Progenitor cell of endocrine pancreas (in vitro differentiated cells): ENCODE results near the gene CHD9. TPM values are rescaled to one million over a fixed set of nuclear protein-coding genes. Genes with fewer than 3 reads are reported as not detected.
"Not testable (repeated sequence)": the region's sequence is repeated elsewhere in the genome, so short reads cannot be mapped to it uniquely, and the experiment has no call there.

ENCODE experiments used
- DNase-seq: peaks from one replicate; pipeline ENCODE4 v3.0.0; 2021; ENCODE audit warnings: low spot score; ENCODE audit not compliant: unreplicated experiment
- H3K27ac Mint-ChIP-seq: 2 replicates; pipeline ENCODE4 v1.8.0; 2021; ENCODE audit warnings: mild to moderate bottlenecking, moderate library complexity, mixed read lengths
- H3K27me3 Mint-ChIP-seq: 2 replicates; pipeline ENCODE4 v1.8.0; 2021; ENCODE audit warnings: mixed read lengths
- H3K36me3 Mint-ChIP-seq: 2 replicates; pipeline ENCODE4 v1.8.0; 2022; ENCODE audit warnings: mixed read lengths; ENCODE audit not compliant: insufficient read depth
- H3K4me1 Mint-ChIP-seq: 2 replicates; pipeline ENCODE4 v1.8.0; 2021; ENCODE audit warnings: low read depth, mixed read lengths
- H3K4me3 Mint-ChIP-seq: 2 replicates; pipeline ENCODE4 v1.8.0; 2021; ENCODE audit warnings: low read depth, mild to moderate bottlenecking, moderate library complexity, mixed read lengths
- H3K9me3 Mint-ChIP-seq: 2 replicates; pipeline ENCODE4 v1.8.0; 2021; ENCODE audit warnings: low read depth, mixed read lengths
- total RNA-seq: library from RNA; stranded (reverse); gene quantifications from 2 replicates; pipeline ENCODE4 v1.2.1, GENCODE V29; 2021
- TF ChIP-seq, protein P1 (sequence below): fragments of 200-600 bp; sonication (generic); IDR thresholded peaks from one replicate; pipeline ENCODE4 v1.5.0; 2021; ENCODE audit warnings: antibody characterized with exemption, mild to moderate bottlenecking; ENCODE audit not compliant: unreplicated experiment

Gene CHD9
- total RNA-seq, 1 donor from 2014 or later, result 67.7 TPM

DNA sequence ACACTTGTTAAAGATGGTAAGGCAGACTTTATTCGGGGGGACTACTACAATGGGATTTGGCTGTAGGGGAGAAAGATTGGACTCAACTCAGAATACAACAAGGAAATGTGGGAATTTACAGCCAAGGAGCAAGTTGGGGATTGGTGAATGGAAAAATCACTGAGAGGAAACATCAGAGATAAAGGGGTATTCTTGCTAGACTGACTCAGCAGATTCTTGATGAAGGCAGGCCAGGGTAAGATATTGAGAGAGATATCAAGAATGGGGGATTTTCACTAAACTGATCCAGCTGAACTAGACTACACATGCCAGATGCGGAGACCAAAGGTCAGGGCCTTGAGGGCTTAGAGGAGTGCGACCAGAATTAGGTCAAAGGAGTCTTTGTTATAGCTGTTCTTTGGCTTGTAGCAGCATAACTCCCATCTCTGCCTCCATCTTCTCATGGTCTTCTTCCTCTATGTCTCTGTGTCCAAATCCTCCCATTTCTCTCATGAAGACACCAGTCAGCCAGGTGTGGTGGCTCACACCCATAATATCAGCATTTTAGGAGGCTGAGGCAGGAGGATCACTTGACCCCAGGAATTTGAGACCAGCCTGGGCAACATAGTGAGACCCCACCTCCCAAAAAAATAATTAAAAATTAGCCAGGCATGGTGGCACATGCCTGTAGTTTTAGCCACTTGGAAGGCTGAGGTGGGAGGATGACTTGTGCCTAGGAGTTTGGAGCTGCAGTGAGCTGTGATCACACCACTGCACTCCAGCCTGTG lies 19.4 kb upstream of the CHD9 start:
- Mint-ChIP-seq H3K4me3 (no peak overlapping the region), H3K36me3 (no peaks in the 10 kb centered on the region), H3K27me3 (no peaks in the 10 kb centered on the region), H3K27ac (no peak overlapping the region), H3K4me1 (peaks cover 6% of the 10 kb centered on the region), H3K9me3 (no peaks in the 10 kb centered on the region)
- TF ChIP-seq, protein P1, sequence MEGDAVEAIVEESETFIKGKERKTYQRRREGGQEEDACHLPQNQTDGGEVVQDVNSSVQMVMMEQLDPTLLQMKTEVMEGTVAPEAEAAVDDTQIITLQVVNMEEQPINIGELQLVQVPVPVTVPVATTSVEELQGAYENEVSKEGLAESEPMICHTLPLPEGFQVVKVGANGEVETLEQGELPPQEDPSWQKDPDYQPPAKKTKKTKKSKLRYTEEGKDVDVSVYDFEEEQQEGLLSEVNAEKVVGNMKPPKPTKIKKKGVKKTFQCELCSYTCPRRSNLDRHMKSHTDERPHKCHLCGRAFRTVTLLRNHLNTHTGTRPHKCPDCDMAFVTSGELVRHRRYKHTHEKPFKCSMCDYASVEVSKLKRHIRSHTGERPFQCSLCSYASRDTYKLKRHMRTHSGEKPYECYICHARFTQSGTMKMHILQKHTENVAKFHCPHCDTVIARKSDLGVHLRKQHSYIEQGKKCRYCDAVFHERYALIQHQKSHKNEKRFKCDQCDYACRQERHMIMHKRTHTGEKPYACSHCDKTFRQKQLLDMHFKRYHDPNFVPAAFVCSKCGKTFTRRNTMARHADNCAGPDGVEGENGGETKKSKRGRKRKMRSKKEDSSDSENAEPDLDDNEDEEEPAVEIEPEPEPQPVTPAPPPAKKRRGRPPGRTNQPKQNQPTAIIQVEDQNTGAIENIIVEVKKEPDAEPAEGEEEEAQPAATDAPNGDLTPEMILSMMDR, result no peak
- no peak for DNase-seq

DNA sequence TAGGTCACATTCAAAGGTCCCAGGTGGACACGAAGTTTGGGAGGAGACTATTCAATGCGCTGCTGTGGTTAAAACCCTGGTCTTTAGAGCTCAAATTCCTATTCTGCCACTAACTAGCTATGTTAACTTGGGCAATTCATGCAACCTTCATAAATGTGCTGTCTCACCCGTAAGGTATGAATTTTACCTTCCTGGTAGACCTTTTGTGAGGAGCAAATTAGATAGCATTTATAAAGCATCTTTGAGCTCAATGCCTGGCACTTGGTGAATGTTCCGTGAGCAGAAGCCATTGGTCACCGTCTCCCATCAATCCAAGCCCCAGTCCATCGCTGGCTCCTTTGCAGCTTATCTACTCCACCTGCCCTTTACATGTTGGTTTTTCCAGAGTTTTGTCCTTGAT lies 18.7 kb upstream of the CHD9 start:
- no peak for DNase-seq
- Mint-ChIP-seq H3K27me3 (peaks cover 3% of the 10 kb centered on the region), H3K9me3 (no peaks in the 10 kb centered on the region), H3K4me1 (peaks cover 10% of the 10 kb centered on the region), H3K4me3 (no peak overlapping the region), H3K36me3 (no peaks in the 10 kb centered on the region), H3K27ac (no peak overlapping the region)
- TF ChIP-seq, protein P1, result no peak

DNA sequence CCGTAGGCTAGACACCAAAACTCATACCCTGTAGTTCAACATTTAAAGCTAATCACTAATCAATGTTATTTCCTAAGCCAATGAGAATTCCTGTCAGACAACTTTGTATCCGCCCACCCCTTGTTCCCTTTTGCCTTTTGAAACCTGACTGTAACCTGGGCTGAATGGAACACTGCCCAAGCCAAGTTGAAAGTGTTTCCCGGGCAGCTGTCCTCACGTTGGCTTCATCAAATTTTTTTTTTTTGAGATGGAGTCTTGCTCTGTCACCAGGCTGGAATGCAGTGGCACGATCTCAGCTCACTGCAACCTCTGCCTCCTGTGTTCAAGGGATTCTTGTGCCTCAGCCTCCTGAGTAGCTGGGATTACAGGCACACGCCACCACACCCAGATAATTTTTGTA lies 18.1 kb upstream of the CHD9 start:
- not testable (repeated sequence) for H3K4me3 Mint-ChIP-seq

DNA sequence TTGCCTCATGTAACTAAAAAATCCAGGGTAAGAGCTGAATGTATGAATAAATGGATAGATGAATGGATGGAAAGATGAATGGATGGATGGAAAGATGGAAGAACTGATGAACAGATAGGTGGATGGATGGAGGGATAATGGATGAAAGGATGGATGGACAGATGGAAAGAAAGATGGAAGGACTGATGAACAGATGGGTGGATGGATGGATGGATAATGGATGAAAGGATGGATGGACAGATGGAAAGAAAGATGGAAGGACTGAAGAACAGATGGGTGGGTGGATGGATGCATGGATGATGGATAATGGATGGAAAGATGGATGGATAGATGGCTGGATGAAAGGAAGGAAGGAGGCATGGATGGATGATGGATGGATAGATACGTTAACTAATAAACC lies 14.0 kb upstream of the CHD9 start:
- H3K4me3 Mint-ChIP-seq, result no peak overlapping the region

More for the DNA sequence above, 18.1 kb upstream of the CHD9 start:
- H3K4me1 Mint-ChIP-seq, result peaks cover 12% of the 10 kb centered on the region
- H3K27ac Mint-ChIP-seq, H3K9me3 Mint-ChIP-seq, H3K36me3 Mint-ChIP-seq, DNase-seq, H3K27me3 Mint-ChIP-seq: not testable (repeated sequence)

DNA sequence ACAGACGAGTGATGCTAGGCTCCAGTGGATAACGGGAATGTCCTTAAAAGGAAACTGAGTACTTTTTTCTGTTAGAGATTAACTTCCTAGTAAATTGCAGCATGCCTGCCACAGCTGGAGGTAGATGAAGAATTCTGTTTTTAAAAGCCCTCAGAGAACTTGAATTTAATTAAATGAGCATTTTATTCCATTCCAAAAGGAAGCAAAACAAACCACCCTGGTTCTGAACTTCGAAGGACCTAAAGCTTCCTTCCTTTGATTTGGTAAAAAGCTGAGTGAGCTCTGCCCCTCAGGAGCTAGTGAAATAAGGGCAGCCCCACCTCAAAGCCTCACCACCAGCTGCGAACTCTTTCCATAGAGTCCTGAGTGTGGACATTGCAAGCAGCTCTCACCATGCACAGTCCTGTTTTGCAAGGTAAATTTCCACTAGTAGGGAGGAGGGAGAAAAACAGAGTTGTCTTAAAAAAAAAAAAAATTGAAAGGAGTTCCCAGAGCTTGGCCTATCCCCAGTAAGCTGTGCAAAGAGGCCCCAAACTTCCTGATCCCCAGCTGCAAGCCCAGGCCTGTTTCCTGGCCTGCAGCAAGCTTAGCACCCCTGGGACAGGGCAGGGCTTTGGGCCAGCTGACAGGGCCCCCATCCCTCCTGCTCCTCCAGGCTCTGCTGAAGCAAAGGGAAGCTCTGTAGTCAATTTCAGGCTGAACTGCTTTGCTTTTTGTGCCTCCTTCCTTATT lies 13.3 kb upstream of the CHD9 start:
- Mint-ChIP-seq H3K27me3 (peaks cover 16% of the 10 kb centered on the region), H3K36me3 (no peaks in the 10 kb centered on the region), H3K27ac (peak overlapping the region; percentile 36), H3K4me1 (peaks cover 41% of the 10 kb centered on the region), H3K9me3 (no peaks in the 10 kb centered on the region), H3K4me3 (no peak overlapping the region)
- TF ChIP-seq, protein P1, result no peak
- DNase-seq, result no peak

More for the DNA sequence above, 14.0 kb upstream of the CHD9 start:
- Mint-ChIP-seq H3K9me3 (no peaks in the 10 kb centered on the region), H3K27ac (no peak overlapping the region), H3K36me3 (no peaks in the 10 kb centered on the region), H3K4me1 (peaks cover 40% of the 10 kb centered on the region), H3K27me3 (peaks cover 16% of the 10 kb centered on the region)
- TF ChIP-seq, protein P1, result no peak
- DNase-seq, result no peak
